GM18868 (cell line): ENCODE measurements around the gene RPS16.

ENCODE experiments used
- ATAC-seq: cut with Tn5 transposase; IDR thresholded peaks from one replicate; pipeline ENCODE4 v1.9.1; 2021; ENCODE audit warnings: mild to moderate bottlenecking, moderate library complexity; ENCODE audit not compliant: unreplicated experiment

RPS16 gene

DNA sequence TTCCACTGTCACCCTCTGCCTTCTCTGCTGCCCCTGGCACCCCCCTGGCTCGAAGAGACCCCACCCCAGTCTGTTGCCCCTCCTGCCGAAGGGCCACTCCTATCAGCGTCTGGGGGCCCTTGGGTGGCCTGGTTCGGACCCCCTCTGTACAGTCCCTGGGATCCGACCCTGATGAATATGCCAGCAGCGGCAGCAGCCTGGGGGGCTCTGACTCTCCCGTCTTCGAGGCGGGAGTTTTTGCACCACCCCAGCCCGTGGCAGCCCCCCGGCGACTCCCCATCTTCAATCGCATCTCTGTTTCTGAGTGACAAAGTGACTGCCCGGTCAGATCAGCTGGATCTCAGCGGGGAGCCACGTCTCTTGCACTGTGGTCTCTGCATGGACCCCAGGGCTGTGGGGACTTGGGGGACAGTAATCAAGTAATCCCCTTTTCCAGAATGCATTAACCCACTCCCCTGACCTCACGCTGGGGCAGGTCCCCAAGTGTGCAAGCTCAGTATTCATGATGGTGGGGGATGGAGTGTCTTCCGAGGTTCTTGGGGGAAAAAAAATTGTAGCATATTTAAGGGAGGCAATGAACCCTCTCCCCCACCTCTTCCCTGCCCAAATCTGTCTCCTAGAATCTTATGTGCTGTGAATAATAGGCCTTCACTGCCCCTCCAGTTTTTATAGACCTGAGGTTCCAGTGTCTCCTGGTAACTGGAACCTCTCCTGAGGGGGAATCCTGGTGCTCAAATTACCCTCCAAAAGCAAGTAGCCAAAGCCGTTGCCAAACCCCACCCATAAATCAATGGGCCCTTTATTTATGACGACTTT, 27.1 kb downstream of the RPS16 start:
- no peak for ATAC-seq

DNA sequence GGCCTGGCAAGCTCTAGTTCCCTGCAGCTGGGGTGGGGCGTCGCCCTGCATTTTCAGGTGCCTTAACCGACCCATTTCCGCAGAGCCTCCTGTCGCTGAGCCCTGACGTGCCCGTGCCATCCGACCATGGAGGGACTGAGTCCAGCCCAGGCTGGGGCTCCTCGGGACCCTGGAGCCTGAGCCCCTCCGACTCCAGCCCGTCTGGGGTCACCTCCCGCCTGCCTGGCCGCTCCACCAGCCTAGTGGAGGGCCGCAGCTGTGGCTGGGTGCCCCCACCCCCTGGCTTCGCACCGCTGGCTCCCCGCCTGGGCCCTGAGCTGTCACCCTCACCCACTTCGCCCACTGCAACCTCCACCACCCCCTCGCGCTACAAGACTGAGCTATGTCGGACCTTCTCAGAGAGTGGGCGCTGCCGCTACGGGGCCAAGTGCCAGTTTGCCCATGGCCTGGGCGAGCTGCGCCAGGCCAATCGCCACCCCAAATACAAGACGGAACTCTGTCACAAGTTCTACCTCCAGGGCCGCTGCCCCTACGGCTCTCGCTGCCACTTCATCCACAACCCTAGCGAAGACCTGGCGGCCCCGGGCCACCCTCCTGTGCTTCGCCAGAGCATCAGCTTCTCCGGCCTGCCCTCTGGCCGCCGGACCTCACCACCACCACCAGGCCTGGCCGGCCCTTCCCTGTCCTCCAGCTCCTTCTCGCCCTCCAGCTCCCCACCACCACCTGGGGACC, 27.9 kb downstream of the RPS16 start:
- ATAC-seq = no peak

DNA sequence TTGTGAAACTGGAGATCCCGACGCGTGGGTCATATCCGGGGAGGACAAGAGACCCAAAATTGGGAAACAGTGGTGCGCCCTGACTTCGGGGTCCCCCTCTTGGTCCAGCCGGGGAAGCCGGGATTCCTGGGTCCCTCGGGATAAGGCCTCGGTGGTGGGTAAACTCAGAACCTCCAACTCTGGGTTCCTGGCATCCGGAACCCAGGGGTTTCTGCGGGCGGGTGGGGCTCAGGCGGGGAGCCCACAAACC, 28.4 kb downstream of the RPS16 start:
- no peak for ATAC-seq

DNA sequence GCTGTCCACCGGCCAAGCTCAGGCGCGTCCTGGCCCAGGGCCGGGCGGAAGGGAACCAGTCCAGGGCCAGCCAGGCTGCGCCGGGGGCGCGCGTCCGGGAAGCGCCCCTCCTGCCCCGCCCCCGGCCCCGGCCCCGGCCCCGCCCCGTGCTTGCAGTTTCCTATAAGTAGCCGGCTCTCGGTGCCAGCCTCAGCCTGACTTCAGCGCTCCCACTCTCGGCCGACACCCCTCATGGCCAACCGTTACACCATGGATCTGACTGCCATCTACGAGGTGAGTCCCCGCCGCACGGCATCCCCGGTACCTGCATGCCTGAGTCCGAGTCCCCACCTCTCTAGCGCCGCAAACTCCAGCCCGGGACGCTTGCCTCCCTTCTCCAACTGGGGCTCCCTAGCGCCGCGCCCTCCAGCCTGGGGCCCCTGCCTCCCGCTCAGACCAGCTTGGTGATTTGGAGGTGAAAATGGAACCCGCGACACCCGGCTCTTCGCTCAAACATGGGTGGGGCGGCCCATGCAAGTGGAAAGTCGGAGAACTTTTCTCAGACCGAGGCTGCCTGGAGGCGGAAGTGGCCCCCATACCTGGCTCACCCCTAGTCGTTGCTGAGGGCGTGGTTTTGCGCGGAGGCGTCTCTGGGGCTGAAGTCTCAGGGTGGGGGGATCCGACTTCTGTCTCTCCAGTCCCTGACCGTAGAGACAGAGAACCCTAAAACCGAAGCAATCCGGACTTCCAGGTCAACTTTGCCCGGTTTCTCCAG, 28.9 kb downstream of the RPS16 start, which contains the start of gene ZFP36:
Gene ZFP36 (plus strand): TSS at position 192 of the 754 bp plus-strand sequence. CDS start 58 bp downstream, at position 250.
- peak; percentile 17 for ATAC-seq

DNA sequence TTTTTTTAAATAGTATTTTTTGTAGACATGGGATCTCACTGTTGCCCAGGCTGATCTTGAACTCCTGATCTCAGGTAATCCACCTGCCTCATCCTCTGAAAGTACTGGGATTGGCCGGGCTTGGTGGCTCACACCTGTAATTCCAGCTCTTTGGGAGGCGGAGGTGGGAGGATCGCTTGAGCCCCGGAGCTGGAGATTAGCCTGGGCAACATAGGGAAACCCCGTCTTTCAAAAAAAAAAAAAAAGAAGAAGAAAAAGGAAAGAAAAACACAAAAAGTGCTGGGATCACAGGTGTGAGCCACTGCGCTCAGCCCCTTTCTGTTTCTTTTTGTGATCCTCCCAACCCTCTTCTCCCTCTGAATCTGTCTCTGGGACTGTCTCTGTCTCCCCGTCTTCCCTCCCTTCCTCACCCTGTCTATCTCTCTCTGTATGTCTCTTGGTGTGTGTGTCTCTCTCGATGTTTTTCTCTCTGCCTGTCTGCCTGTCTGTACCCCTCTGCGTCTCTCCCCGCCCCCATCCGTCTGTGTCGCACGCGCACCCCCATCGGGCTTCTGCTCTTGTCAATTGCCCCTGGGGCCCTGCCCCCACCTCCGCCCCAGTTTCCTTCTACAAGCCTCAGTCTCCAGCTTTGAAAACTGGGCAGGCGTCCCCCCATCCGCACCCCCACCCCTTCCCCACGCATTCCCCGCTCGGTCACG, 29.6 kb downstream of the RPS16 start:
- no peak for ATAC-seq

DNA sequence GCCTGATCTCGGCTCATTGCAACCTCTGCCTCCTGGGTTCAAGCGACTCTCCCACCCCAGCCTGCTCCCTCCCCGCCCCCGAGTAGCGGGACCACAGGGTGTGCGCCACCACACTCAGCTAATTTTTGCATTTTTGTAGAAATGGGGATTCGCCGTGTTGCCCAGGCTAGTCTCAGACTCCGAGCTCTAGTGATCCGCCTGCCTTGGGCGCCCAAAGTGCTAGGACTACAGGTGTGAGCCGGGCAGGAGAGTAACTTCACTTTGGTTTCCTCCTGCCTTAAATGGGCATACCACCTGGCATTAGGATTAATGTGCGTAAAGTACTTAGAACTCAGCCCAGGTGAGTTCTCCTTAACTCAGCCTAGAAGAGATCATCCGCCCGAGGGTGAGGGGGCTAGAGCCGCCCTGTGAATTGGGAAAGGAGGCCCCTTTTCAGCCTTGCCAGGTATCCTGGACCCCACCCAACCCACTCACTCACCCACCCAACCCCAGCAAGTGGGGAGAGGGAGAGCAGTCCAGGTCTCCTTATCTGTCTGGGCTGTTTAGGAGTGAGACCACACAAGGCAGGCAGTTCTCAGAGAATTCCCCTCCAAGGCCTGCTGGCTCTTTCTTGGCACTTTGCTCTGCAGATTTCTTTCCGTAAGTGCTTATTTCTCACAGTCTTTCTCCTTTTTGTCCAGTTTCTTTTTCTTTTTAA, 30.3 kb downstream of the RPS16 start:
- ATAC-seq = no peak

DNA sequence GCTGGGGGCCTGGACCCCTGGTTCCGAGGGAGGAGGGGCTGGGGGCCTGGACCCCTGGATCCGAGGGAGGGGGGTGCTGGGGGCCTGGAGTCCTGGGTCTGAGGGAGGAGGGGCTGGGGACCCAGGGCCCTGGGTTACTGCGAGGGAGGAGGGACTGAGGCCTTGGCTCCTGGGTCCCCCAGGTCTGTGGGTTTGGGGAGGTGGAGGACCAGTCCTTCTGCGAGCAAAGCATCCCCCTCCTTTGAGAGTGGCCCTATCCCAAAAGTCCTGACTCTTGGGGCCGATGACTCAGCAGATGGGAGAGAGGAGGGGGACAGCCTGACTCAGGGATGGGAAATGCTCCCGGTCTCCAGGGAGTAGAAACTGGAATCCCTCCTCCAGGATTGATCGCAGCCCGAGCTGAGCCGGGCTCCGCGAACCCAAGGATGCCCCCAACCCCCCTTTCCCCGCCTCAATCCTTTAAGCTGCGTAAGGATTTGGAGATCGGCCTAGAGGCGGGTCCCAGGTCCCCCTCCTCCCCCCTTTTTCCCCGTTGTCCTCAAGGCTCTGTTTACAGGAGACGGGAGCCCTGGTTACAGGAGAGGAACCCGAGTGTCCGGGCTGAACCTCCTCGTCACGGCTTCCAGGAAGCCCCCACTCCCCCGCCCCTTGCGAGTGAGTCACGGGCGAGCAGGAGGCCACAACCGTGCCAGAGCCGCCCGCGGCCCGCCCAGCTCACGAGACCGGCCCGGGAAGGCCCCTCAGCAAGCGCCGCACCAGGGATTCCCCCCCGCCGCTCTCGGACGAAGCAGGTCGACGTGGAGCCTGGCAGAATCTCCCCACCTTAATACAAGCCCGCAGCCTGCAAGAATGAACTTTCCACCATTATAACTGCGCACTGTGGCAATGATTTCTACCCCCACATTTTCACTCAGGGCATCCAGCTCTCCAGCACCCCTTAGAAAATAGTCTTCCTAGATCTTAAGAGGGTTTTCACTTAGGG, 32.1 kb downstream of the RPS16 start:
- ATAC-seq = peak; percentile 29

DNA sequence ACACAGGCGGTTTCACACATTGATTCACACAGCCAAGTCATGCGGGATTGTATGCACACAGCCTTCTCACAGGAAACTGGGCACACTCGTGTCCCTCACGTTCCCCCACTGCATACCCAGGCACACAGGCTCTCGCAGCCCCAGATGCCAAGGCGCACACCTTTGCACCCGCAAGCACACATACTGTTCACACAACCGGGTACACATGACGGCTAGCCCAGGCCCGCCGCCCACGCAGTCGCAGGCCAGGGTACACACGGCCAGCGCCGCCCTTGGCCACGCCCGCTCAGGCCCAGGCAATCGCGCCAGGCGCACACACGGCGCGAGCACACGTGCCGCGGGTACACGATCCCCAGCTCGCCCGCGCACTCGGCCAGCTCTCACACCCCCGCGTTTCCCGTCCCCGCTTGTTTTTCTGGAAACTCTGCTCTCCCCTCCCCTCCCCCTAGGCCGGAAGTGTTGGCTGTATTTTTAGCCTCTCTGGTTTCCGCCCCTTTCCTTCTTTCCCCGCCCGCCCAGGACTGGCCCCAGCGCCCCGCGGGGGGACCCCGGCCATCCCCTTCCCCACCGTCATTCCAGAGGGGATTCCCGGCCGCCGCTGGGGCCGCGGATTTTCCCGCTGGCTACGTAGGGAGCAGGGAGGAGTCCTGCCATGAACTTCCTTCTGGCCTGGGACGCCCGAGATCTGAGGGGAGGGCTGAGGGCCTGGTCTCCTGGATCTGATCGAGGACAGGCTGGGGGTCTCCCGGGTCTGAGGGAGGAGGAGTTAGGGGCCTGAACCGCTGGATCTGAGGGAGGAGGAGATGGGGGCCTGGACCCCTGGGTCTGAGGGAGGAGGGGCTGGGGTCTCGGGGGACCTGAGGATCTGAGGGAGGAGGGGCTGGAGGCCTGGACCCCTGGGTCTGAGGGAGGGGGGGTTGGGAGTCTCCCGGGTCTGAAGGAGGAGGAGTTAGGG, 33.1 kb downstream of the RPS16 start:
- no peak for ATAC-seq

DNA sequence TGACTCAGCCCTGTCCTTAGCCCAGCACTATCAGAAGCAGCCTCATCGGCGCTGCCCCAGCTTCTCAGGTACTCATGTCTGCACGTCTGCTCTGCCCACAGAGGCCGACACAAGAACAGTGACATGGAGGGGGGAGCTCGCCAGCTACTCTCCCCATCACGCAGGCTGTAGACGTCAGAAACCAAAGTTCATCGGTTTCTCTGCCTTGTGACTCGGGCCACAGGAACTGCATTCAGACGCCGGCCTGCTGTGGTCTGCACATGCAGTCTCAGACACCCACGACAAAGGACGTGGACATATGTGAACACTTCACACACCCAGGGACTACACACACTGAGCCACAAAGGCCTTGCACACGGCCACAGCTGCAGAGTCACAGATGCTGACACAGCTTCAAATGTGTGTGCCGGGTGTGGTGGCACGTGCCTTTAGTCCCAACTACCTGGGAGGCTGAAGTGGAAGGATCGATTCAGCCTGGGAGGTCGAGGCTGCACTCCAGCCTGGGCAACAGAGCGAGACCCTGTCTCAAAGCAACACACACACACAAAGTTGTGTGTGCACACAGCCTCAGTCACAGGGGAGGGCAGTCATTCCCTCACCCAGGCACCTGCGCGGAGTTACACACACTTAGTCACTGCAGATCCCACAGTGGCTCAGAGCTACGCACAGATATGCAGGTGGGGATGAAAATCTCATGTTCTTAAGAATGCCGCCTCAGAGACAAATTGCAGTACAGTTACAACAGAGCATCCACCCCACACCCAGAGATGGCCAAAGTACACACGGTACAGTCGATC, 34.0 kb downstream of the RPS16 start:
- peak; percentile 22 for ATAC-seq

DNA sequence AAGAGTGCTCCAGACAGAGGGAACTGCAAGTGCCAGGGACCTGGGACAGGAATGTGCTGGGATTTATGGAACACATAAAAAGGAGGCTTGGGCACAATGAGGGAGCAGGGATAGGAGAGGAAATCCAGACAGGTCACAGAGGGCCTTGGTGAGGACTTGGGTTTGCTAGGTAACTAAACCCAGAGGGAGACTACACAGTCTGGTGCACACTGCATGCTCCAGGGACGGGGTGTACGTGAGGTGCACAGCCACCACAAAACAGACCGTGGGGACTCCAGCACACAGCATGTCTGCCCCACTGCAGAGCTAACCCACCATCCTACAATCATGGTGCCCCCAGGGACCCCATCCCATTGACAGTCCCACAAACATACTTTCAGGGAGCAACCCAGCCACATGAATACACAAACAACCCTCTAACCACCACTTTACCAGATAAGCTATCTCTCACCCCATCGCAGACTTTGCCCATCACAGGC, 34.6 kb downstream of the RPS16 start:
- peak; percentile 1 for ATAC-seq

DNA sequence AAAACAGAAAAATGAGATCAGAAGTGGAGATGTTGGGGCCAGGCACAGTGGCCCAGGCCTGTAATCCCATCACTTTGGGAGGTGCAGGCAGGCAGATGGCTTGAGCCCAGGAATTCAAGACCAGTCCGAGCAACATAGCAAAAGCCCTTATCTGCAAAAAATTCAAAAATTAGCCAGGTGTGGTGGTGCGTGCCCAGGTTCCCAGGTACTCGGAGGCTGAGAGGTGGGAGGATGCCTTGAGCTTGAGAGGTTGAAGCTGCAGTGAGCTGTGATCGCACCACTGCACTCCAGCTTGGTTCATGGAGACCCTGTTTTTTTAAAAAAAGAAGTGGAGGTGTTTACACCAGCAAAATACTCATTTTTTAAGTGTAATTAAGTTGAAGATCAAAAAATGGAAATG, 35.7 kb downstream of the RPS16 start:
- no peak for ATAC-seq

DNA sequence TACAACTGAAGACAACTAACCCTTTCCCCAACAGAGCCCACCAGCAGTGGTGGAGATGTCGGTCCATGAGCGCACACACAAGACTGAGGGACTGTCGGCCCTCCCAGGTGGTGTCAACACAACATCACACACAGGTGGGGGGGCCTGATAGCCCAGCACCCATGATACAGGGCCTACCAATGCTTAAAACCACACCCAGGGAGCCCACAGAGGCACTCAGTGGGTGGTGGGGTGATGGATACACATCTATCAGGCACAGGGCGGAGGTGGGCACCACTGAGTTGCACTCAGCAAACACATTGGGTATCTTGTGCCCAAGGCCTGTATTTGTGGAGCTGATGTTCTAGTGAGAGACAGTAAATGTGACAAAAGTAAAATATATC, 36.1 kb downstream of the RPS16 start:
- ATAC-seq = no peak

DNA sequence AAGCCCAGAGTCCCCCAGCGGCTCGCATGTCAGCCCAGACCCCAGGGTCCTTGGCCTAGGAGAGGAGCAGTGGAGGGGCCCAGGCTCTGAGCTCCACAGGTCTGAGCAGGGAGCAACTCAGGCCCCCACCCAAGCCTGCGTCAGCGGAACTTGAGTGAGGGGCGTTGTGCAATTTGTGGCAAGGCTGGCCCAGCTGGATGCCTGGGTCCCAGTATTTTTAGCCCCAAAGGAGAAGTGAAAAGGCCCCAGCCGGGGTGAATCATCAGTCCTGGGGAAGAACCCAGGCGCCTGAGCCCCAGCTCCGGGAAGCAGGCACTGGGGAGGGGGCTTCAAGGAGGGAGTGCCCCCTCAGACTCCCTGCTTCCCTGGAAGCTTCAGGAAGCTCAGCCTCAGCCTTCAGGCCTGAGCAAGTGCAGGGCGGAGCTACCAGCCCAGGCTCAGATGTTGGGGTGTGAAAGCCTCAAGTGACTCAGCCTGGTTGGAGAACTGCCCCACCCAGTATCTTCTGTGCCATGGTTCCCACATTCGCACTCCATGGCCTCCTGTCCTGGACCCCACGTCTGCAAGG, 37.4 kb downstream of the RPS16 start:
- no peak for ATAC-seq

DNA sequence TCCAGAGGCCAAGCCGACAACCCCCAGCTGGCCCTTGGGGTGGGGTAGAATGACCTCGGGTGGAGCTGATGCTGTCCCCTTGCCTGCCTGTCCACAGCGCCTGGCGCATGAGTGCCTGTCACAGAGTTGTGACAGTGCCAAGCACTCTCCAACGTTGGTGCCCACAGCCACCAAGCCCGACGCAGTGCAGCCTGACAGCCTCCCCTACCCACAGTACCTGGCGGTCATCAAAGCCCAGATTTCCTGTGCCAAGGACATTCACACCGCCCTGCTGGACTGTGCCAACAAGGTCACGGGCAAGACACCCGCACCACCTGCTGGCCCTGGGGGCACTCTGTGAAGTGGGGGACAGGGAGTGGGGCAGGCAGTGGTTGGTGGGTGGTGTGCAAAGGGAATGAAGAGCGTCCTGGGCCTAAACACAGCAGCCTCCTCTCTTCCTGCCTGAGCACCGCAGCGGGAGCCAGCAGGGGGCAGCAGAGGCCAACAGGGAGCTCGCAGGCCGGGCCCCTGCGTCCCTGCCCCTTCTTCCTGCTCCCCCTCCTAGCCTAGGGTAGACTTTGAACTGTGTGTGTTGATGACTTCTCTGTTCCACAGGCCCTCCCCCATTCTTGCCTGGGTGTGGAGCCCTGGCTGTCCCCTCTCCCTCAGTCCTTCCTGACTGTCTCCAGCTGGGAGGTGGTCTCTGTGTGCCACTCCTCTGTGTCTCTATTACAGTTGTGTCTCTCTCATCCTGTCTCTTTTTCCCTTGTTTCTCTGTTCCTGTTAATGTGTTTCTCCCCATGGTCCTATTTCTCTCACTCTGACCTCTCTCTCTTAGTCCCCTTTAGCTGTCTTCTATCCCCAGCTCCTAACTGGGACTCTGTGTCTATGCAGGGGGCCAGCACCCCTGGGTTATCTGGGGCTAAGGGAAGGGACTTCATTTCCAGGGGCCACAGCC, 38.1 kb downstream of the RPS16 start:
- peak; percentile 39 for ATAC-seq

DNA sequence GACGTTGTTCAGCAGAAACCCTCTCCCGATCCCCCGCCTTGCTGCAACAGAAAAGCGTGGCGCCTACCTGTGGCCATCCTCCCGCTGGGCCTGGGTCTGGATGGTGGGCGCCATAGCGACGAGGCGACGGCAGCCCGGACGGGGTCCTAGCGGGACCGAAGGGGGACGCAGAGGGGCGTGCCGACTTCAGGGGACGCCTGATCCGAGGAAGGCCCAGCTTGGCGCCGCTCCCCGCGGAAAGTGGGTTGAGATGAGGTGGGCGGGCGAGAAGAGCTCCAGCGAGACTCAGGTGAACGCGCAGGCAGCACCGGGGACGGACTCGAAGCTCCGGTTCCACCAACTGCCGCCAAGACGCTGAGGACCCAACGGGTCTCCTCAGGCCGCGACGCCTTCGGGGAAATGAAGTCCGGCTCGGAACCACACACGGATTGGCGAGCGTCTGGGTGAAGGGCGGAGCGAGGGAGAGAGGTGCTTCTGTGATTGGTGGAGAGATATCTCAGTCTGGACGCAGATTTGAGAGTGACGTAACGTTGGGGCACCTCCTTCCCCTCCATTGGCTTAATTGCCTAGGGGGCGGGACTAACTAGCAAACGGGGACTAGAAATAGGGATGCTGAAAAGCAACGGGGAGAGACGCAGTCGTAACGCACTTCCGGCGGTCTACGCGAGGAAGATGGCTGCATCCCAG, 44.9 kb downstream of the RPS16 start, which contains the start of the genes MED29 and PAF1:
Gene MED29 (plus strand): TSS at position 628 of the 687 bp plus-strand sequence. CDS start 45 bp downstream, at position 673.
Gene PAF1 (minus strand): TSS at position 356 of the 687 bp plus-strand sequence. CDS start 242 bp downstream, at position 114.
- ATAC-seq = peak; percentile 92
